Measurements from ENCODE around the gene ST3GAL6.

Gene ST3GAL6

GRCh38 chr3:98779541-98780335 is 16.6 kb downstream of the ST3GAL6 start (continued):
- TF ChIP-seq, protein P1, sequence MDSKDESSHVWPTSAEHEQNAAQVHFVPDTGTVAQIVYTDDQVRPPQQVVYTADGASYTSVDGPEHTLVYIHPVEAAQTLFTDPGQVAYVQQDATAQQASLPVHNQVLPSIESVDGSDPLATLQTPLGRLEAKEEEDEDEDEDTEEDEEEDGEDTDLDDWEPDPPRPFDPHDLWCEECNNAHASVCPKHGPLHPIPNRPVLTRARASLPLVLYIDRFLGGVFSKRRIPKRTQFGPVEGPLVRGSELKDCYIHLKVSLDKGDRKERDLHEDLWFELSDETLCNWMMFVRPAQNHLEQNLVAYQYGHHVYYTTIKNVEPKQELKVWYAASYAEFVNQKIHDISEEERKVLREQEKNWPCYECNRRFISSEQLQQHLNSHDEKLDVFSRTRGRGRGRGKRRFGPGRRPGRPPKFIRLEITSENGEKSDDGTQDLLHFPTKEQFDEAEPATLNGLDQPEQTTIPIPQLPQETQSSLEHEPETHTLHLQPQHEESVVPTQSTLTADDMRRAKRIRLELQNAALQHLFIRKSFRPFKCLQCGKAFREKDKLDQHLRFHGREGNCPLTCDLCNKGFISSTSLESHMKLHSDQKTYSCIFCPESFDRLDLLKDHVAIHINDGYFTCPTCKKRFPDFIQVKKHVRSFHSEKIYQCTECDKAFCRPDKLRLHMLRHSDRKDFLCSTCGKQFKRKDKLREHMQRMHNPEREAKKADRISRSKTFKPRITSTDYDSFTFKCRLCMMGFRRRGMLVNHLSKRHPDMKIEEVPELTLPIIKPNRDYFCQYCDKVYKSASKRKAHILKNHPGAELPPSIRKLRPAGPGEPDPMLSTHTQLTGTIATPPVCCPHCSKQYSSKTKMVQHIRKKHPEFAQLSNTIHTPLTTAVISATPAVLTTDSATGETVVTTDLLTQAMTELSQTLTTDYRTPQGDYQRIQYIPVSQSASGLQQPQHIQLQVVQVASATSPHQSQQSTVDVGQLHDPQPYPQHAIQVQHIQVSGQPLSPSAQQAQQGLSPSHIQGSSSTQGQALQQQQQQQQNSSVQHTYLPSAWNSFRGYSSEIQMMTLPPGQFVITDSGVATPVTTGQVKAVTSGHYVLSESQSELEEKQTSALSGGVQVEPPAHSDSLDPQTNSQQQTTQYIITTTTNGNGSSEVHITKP (tag by site-specific recombination; IDR thresholded peaks at IDR 0.05), result no peak
- TF ChIP-seq GLIS2 (tag by site-specific recombination; IDR thresholded peaks at IDR 0.05) (no peak), ZNF513 (tag by site-specific recombination; IDR thresholded peaks at IDR 0.05) (no peak), SP2 (tag by site-specific recombination; IDR thresholded peaks at IDR 0.05) (no peak), ZNF19 (tag by site-specific recombination; IDR thresholded peaks at IDR 0.05; ENCODE audit: low read depth) (no peak), ZNF571 (tag by site-specific recombination; IDR thresholded peaks at IDR 0.05) (no peak), ZNF121 (tag by site-specific recombination; IDR thresholded peaks at IDR 0.05) (no peak), KLF9 (tag by site-specific recombination; IDR thresholded peaks at IDR 0.05; ENCODE audit: low read depth) (no peak), TCF7L2 (IDR thresholded peaks at IDR 0.05; ENCODE audit: borderline replicate concordance, low read depth, low read length) (no peak), ZNF426 (tag by site-specific recombination; IDR thresholded peaks at IDR 0.05) (no peak)
- TF ChIP-seq, protein P2, sequence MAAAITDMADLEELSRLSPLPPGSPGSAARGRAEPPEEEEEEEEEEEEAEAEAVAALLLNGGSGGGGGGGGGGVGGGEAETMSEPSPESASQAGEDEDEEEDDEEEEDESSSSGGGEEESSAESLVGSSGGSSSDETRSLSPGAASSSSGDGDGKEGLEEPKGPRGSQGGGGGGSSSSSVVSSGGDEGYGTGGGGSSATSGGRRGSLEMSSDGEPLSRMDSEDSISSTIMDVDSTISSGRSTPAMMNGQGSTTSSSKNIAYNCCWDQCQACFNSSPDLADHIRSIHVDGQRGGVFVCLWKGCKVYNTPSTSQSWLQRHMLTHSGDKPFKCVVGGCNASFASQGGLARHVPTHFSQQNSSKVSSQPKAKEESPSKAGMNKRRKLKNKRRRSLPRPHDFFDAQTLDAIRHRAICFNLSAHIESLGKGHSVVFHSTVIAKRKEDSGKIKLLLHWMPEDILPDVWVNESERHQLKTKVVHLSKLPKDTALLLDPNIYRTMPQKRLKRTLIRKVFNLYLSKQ (tag by site-specific recombination; IDR thresholded peaks at IDR 0.05; ENCODE audit: borderline replicate concordance), result no peak

- POLR2A ChIA-PET, result no interaction called here
- Histone ChIP-seq H3K27ac (ENCODE audit: extremely low read depth, low read depth, low read length) (no peak overlapping the region), H3K4me3 (ENCODE audit: low read depth, low read length) (no peak overlapping the region), H3K36me3 (ENCODE audit: control insufficient read depth in 2 of 2, insufficient read depth in 1 of 2, low read length in 2 of 2) (peaks cover 0 to 52% of the 10 kb centered on the region in 2 experiments; a peak in 1 of 3 replicates), H3K4me1 (ENCODE audit: control insufficient read depth, insufficient read depth, low read length) (no peaks in the 10 kb centered on the region), H3K9me3 (ENCODE audit: control insufficient read depth, insufficient read depth, low read depth, low read length) (no peaks in the 10 kb centered on the region)
- CTCF ChIA-PET, result no interaction called here
- no peak for TF ChIP-seq ZNF169 (tag by site-specific recombination; IDR thresholded peaks at IDR 0.05)
- no peak for TF ChIP-seq ZNF335 (tag by site-specific recombination; conservative IDR thresholded peaks at IDR 0.05)
- no peak for TF ChIP-seq ZNF121 (tag by site-specific recombination; IDR thresholded peaks at IDR 0.05)
- TF ChIP-seq ZNF223 (tag by site-specific recombination; IDR thresholded peaks at IDR 0.05), result no peak
- TF ChIP-seq ZNF37A (tag by site-specific recombination; IDR thresholded peaks at IDR 0.05), result no peak
- no peak for TF ChIP-seq ZFP37 (tag by site-specific recombination; IDR thresholded peaks at IDR 0.05)
- TF ChIP-seq ZNF350 (tag by site-specific recombination; IDR thresholded peaks at IDR 0.05), result no peak
These were observed 17.2 kb downstream of the ST3GAL6 start for GRCh38 chr3:98780343-98780742.

Measured in HEK293 (cell line).